ENCODE results near the gene SEMA4F.

The SEMA4F gene

GRCh38 chr2:74653985-74654882, at the start of gene SEMA4F:
Gene SEMA4F, plus strand, starts transcription at chr2:74654247. Its CDS starts 130 bp downstream, at chr2:74654377.
- in situ Hi-C loops (cut with HindIII; ENCODE audit: low pct_ligation_motif_present, low sequenced_read_pairs): no loop called here
- no peak within 1 kb of the TSS for H3K27ac ChIP-seq
- no peaks in the 10 kb centered on the region for H3K36me3 ChIP-seq (replicated peaks)
- H3K4me3 ChIP-seq (ENCODE audit: low read depth, low read length): peak within 1 kb of the TSS; percentile 68
- no peaks in the 10 kb centered on the region for H3K27me3 ChIP-seq (replicated peaks)
- DNase-seq: peak; percentile 94
- TF ChIP-seq CTCF (IDR thresholded peaks at IDR 0.05; ENCODE audit: low read depth, low read length, missing control alignments): no peak

GRCh38 chr2:74606927-74607326, 47.1 kb upstream of the SEMA4F start:
- no peaks in the 10 kb centered on the region for H3K36me3 ChIP-seq (replicated peaks)
- in situ Hi-C loops (cut with HindIII; ENCODE audit: low pct_ligation_motif_present, low sequenced_read_pairs): no loop called here
- peaks cover 4% of the 10 kb centered on the region for H3K27me3 ChIP-seq (replicated peaks)
- H3K27ac ChIP-seq: no peak overlapping the region
- H3K4me3 ChIP-seq (ENCODE audit: low read depth, low read length): no peak overlapping the region
- DNase-seq: no peak
- no peak for TF ChIP-seq CTCF (IDR thresholded peaks at IDR 0.05; ENCODE audit: low read depth, low read length, missing control alignments)

GRCh38 chr2:74617122-74617521, 36.9 kb upstream of the SEMA4F start:
- no peak for TF ChIP-seq CTCF (IDR thresholded peaks at IDR 0.05; ENCODE audit: low read depth, low read length, missing control alignments)
- peaks cover 15% of the 10 kb centered on the region for H3K27me3 ChIP-seq (replicated peaks)
- H3K36me3 ChIP-seq (replicated peaks): no peaks in the 10 kb centered on the region
- no peak overlapping the region for H3K4me3 ChIP-seq (ENCODE audit: low read depth, low read length)
- in situ Hi-C loops (cut with HindIII; ENCODE audit: low pct_ligation_motif_present, low sequenced_read_pairs): no loop called here
- no peak for DNase-seq
- H3K27ac ChIP-seq: no peak overlapping the region

GRCh38 chr2:74618410-74619083, 35.5 kb upstream of the SEMA4F start:
- in situ Hi-C loops (cut with HindIII; ENCODE audit: low pct_ligation_motif_present, low sequenced_read_pairs): no loop called here
- H3K36me3 ChIP-seq (replicated peaks): no peaks in the 10 kb centered on the region
- H3K27me3 ChIP-seq (replicated peaks): peaks cover 13% of the 10 kb centered on the region
- no peak overlapping the region for H3K27ac ChIP-seq
- TF ChIP-seq CTCF (IDR thresholded peaks at IDR 0.05; ENCODE audit: low read depth, low read length, missing control alignments): no peak
- no peak overlapping the region for H3K4me3 ChIP-seq (ENCODE audit: low read depth, low read length)
- no peak for DNase-seq

GRCh38 chr2:74619651-74620297, 34.3 kb upstream of the SEMA4F start:
- H3K4me3 ChIP-seq (ENCODE audit: low read depth, low read length): no peak overlapping the region
- no peak for TF ChIP-seq CTCF (IDR thresholded peaks at IDR 0.05; ENCODE audit: low read depth, low read length, missing control alignments)
- H3K27me3 ChIP-seq (replicated peaks): peaks cover 5% of the 10 kb centered on the region

More at GRCh38 chr2:74619651-74620297, 34.3 kb upstream of the SEMA4F start:
- in situ Hi-C loops (cut with HindIII; ENCODE audit: low pct_ligation_motif_present, low sequenced_read_pairs): no loop called here
- no peak overlapping the region for H3K27ac ChIP-seq
- DNase-seq: no peak
- H3K36me3 ChIP-seq (replicated peaks): no peaks in the 10 kb centered on the region
